IMR-90 (cell line): ENCODE data around the gene GUCY1B1. TPM values are rescaled to one million over a fixed set of nuclear protein-coding genes. Genes with fewer than 3 reads are reported as not detected.

Experiments
- ATAC-seq: fragments of 200-7000 bp; cut with Tn5 transposase; 2 replicates; pipeline ENCODE4 v1.9.1; 2020; ENCODE audit warnings: low read depth, mild to moderate bottlenecking, moderate library complexity
- BruUV-seq: library from RNA; stranded (reverse); fragments of 400-500 nt; replicated peaks from 2 replicates; lab custom pipeline; 2021; lab: Mats Ljungman, UMichigan
- CTCF ChIA-PET: fragments of 300-600 bp; formaldehyde crosslinking; extraction: SDS; loops from one replicate; lab custom pipeline; 2021; ENCODE audit warnings: antibody characterized with exemption; lab: Yijun Ruan, JAX
- POLR2A ChIA-PET: fragments of 300-600 bp; sonication (Branson Sonifier 250); formaldehyde crosslinking; loops from one replicate; lab custom pipeline; 2022; ENCODE audit warnings: antibody characterized with exemption; ENCODE audit not compliant: unreplicated experiment; lab: Charles Lee
- DNase-seq: peaks from one replicate; pipeline ENCODE4 v3.0.0; 2013
- H2AFZ ChIP-seq: replicated peaks from 2 replicates; pipeline ENCODE3; 2013; ENCODE audit warnings: low read length, mild to moderate bottlenecking; ENCODE audit not compliant: poor library complexity
- H2AK5ac ChIP-seq: 2 replicates; pipeline ENCODE4 v1.6.1; 2013; ENCODE audit warnings: low read depth, low read length, inconsistent platforms
- H2AK9ac ChIP-seq: replicated peaks from 2 replicates; pipeline ENCODE3; 2013; ENCODE audit warnings: mild to moderate bottlenecking, low read depth, low read length, moderate library complexity; ENCODE audit not compliant: poor library complexity
- H2BK120ac ChIP-seq: 2 replicates; pipeline ENCODE4 v1.6.1; 2013; ENCODE audit warnings: low read depth, low read length, inconsistent platforms
- H2BK15ac ChIP-seq: 3 replicates; pipeline ENCODE4 v1.6.1; 2013; ENCODE audit warnings: low read depth, low read length, inconsistent platforms
- H2BK20ac ChIP-seq: 2 replicates; pipeline ENCODE4 v1.6.1; 2013; ENCODE audit warnings: low read depth, mild to moderate bottlenecking, inconsistent platforms, low read length, moderate library complexity
- H2BK5ac ChIP-seq: 2 replicates; pipeline ENCODE4 v1.6.1; 2013; ENCODE audit warnings: mild to moderate bottlenecking, low read depth, low read length, inconsistent platforms; ENCODE audit not compliant: poor library complexity, severe bottlenecking
- H3K14ac ChIP-seq: replicated peaks from 2 replicates; pipeline ENCODE4 v1.6.1; 2013; ENCODE audit warnings: low read depth, low read length, inconsistent platforms
- H3K18ac ChIP-seq: 2 replicates; pipeline ENCODE4 v1.6.1; 2013; ENCODE audit warnings: low read depth, low read length, control low read depth
- H3K23ac ChIP-seq: 2 replicates; pipeline ENCODE4 v1.6.1; 2013; ENCODE audit warnings: low read depth, low read length, inconsistent platforms
- H3K27ac ChIP-seq: 2 replicates; pipeline ENCODE4 v1.5.1; 2013; ENCODE audit warnings: mild to moderate bottlenecking, control low read depth, low read length; ENCODE audit not compliant: insufficient read depth
- H3K27me3 ChIP-seq: 2 replicates; pipeline ENCODE4 v1.6.1; 2013; ENCODE audit warnings: low read length; ENCODE audit not compliant: control insufficient read depth, insufficient read depth
- H3K36me3 ChIP-seq: 2 replicates; pipeline ENCODE4 v1.6.1; 2013; ENCODE audit warnings: low read length, mixed read lengths; ENCODE audit not compliant: control insufficient read depth, insufficient read depth
- H3K4ac ChIP-seq: 2 replicates; pipeline ENCODE4 v1.6.1; 2013; ENCODE audit warnings: low read depth, low read length, inconsistent platforms
- H3K4me1 ChIP-seq: 2 replicates; pipeline ENCODE4 v1.6.1; 2013; ENCODE audit warnings: low read length, mixed read lengths; ENCODE audit not compliant: control insufficient read depth, insufficient read depth
- H3K4me2 ChIP-seq: 2 replicates; pipeline ENCODE4 v1.6.1; 2013; ENCODE audit warnings: low read depth, mild to moderate bottlenecking, control low read depth, low read length, moderate library complexity
- H3K4me3 ChIP-seq: 2 replicates; pipeline ENCODE4 v1.5.1; 2013; ENCODE audit warnings: low read depth, mild to moderate bottlenecking, control low read depth, low read length, moderate library complexity; ENCODE audit not compliant: insufficient read depth
- H3K56ac ChIP-seq: 2 replicates; pipeline ENCODE4 v1.6.1; 2013; ENCODE audit warnings: low read length, inconsistent platforms; ENCODE audit not compliant: insufficient read depth; ENCODE audit errors: extremely low read depth
- H3K79me1 ChIP-seq, 2 experiments: 2 replicates each; pipeline ENCODE4 v1.6.1; 2013; ENCODE audit warnings: low read length in 2 of 2, inconsistent platforms in 1 of 2, low read depth in 1 of 2
- H3K9ac ChIP-seq: 2 replicates; pipeline ENCODE4 v1.6.1; 2013; ENCODE audit warnings: low read depth, low read length, control low read depth
- H3K9me1 ChIP-seq: 2 replicates; pipeline ENCODE4 v1.6.1; 2013; ENCODE audit warnings: low read length, inconsistent platforms; ENCODE audit not compliant: insufficient read depth
- H3K9me3 ChIP-seq: 2 replicates; pipeline ENCODE4 v1.6.1; 2013; ENCODE audit warnings: low read length; ENCODE audit not compliant: control insufficient read depth, insufficient read depth
- H4K20me1 ChIP-seq: 2 replicates; pipeline ENCODE4 v1.6.1; 2013; ENCODE audit warnings: low read length, inconsistent platforms; ENCODE audit not compliant: insufficient read depth
- H4K5ac ChIP-seq: 2 replicates; pipeline ENCODE4 v1.6.1; 2013; ENCODE audit warnings: mild to moderate bottlenecking, low read depth, low read length, control low read depth
- H4K8ac ChIP-seq, 2 experiments: 2 replicates each; pipeline ENCODE4 v1.6.1; 2013; ENCODE audit warnings: low read depth in 2 of 2, low read length in 2 of 2, control low read depth in 1 of 2, inconsistent platforms in 1 of 2
- H4K91ac ChIP-seq: 2 replicates; pipeline ENCODE4 v1.6.1; 2013; ENCODE audit warnings: low read depth, low read length, inconsistent platforms; ENCODE audit not compliant: insufficient read depth
- BHLHE40 ChIP-seq: fragments of 150-350 bp; IDR thresholded peaks from 2 replicates; pipeline ENCODE4 v1.6.1; 2016; ENCODE audit warnings: mild to moderate bottlenecking, low read depth, low read length
- CHD1 ChIP-seq: IDR thresholded peaks from 2 replicates; pipeline ENCODE4 v1.6.1; 2012; ENCODE audit warnings: low read depth, low read length, improper control_type of control experiment
- CTCF ChIP-seq: conservative IDR thresholded peaks from 2 replicates; pipeline ENCODE4 v1.5.1; 2012; ENCODE audit warnings: mild to moderate bottlenecking, low read depth, low read length, improper control_type of control experiment
- ELK1 ChIP-seq: fragments of 150-350 bp; IDR thresholded peaks from 2 replicates; pipeline ENCODE4 v1.6.1; 2016; ENCODE audit warnings: low read depth, mild to moderate bottlenecking, low read length, moderate library complexity, borderline replicate concordance
- FOS ChIP-seq: fragments of 150-350 bp; IDR thresholded peaks from 2 replicates; pipeline ENCODE4 v1.6.1; 2016; ENCODE audit warnings: low read depth, low read length
- MAFK ChIP-seq: IDR thresholded peaks from 2 replicates; pipeline ENCODE4 v1.6.1; 2012; ENCODE audit warnings: low read depth, low read length, improper control_type of control experiment
- MAZ ChIP-seq: IDR thresholded peaks from 2 replicates; pipeline ENCODE4 v1.6.1; 2012; ENCODE audit warnings: low read depth, mild to moderate bottlenecking, low read length, improper control_type of control experiment, moderate library complexity, borderline replicate concordance
- MXI1 ChIP-seq: IDR thresholded peaks from 2 replicates; pipeline ENCODE4 v1.6.1; 2012; ENCODE audit warnings: low read depth, mild to moderate bottlenecking, low read length, moderate library complexity, borderline replicate concordance
- POLR2A ChIP-seq: IDR thresholded peaks from 2 replicates; pipeline ENCODE4 v1.6.1; 2012; ENCODE audit warnings: mild to moderate bottlenecking, low read depth, low read length
- RAD21 ChIP-seq: IDR thresholded peaks from 2 replicates; pipeline ENCODE4 v1.6.1; 2012; ENCODE audit warnings: low read length, improper control_type of control experiment
- RCOR1 ChIP-seq: IDR thresholded peaks from 2 replicates; pipeline ENCODE4 v1.6.1; 2012; ENCODE audit warnings: mild to moderate bottlenecking, low read length, improper control_type of control experiment; ENCODE audit not compliant: insufficient replicate concordance
- SMC3 ChIP-seq: fragments of 150-350 bp; IDR thresholded peaks from 2 replicates; pipeline ENCODE4 v1.6.1; 2016; ENCODE audit warnings: low read depth, mild to moderate bottlenecking, antibody characterized with exemption, low read length, moderate library complexity
- USF2 ChIP-seq: fragments of 150-350 bp; IDR thresholded peaks from 2 replicates; pipeline ENCODE4 v1.6.1; 2017; ENCODE audit warnings: mild to moderate bottlenecking, antibody characterized with exemption, low read length, low read depth
- WGBS, 2 experiments: methylation state at CpG; one replicate each; pipeline versions ENCODE4 v1.1.5 to v1.1.7; 2013; ENCODE audit warnings: missing lambda C conversion rate in 2 of 2; ENCODE audit not compliant: insufficient read length in 1 of 2; ENCODE audit errors: extremely low coverage in 2 of 2; 5-methylcytosine and 5-hydroxymethylcytosine counted together
- dilution Hi-C: fragments of 300-500 bp; cut with HindIII; formaldehyde crosslinking; loops from one replicate; pipeline ENCODE4 v1.14.3; 2018; ENCODE audit warnings: low sequenced_read_pairs; ENCODE audit not compliant: unreplicated experiment
- in situ Hi-C: fragments of 300-500 bp; cut with MboI; formaldehyde crosslinking; loops from 3 replicates; pipeline ENCODE4 v1.14.3; 2019; ENCODE audit warnings: low sequenced_read_pairs, inconsistent platforms, mixed read lengths
- intact Hi-C: fragments of 100-400 bp; cut with micrococcal nuclease; formaldehyde crosslinking; loops from 2 replicates; pipeline ENCODE4 v1.10.0; 2022
- polyA plus RNA-seq, 3 experiments: library from polyadenylated mRNA; depleted of rRNA; stranded (reverse); fragments of >200 nt; gene quantifications; 2 replicates each; pipeline ENCODE4 v1.2.3, GENCODE V29; 2012; ENCODE audit warnings: low replicate concordance in 1 of 3
- total RNA-seq: library from RNA; depleted of rRNA; stranded (reverse); fragments of >200 nt; gene quantifications from 2 replicates; pipeline ENCODE4 v1.2.3, GENCODE V29; 2012

The GUCY1B1 gene
- total and polyA plus RNA-seq, 2 of the 4 experiments (the other 2 are of a cell fraction): 2.9 to 3.8 TPM

- DNase-seq (no peak), ATAC-seq (no peak)
- Histone ChIP-seq H2AK9ac (no peak overlapping the region), H3K18ac (no peak overlapping the region), H4K20me1 (no peaks in the 10 kb centered on the region), H3K14ac (no peak overlapping the region), H3K56ac (no peak overlapping the region), H4K91ac (no peak overlapping the region), H3K36me3 (no peaks in the 10 kb centered on the region), H2BK5ac (no peak overlapping the region), H3K9ac (no peak overlapping the region), H2AK5ac (no peak overlapping the region), H3K23ac (no peak overlapping the region), H3K27me3 (no peaks in the 10 kb centered on the region; the same call in 1 of the 2 replicates), H4K5ac (no peak overlapping the region), H3K4me1 (peaks cover 3% of the 10 kb centered on the region; the same call in 1 of the 2 replicates), H2BK120ac (no peak overlapping the region), H3K4me2 (no peak overlapping the region), H3K9me3 (no peaks in the 10 kb centered on the region), H3K4ac (no peak overlapping the region), H2BK15ac (no peak overlapping the region), H3K27ac (no peak overlapping the region), H2AFZ (no peak overlapping the region), H4K8ac (no peak overlapping the region), H2BK20ac (no peak overlapping the region), H3K79me1 (no peaks in the 10 kb centered on the region), H3K9me1 (no peaks in the 10 kb centered on the region), H3K4me3 (no peak overlapping the region)
- dilution Hi-C loops (no loop called here), intact Hi-C loops (no loop called here), in situ Hi-C loops (no loop called here)
- BruUV-seq: no TSS peak
- CTCF ChIA-PET: interaction anchor here (0.6 to 0.7 kb wide), 2 partner anchors 67 to 164 kb away, joined by 3 read pairs; no protein-coding TSS in a partner anchor
- POLR2A ChIA-PET: no interaction called here
- WGBS, 2 experiments: no CpG with 5 or more reads among the region's 1 CpG
- TF ChIP-seq USF2: no peak
- no peak for TF ChIP-seq MAZ
- no peak for TF ChIP-seq SMC3
- TF ChIP-seq CTCF: no peak
- TF ChIP-seq RCOR1: no peak
- no peak for TF ChIP-seq POLR2A
- TF ChIP-seq FOS: no peak
- no peak for TF ChIP-seq MAFK
- no peak for TF ChIP-seq ELK1
- TF ChIP-seq RAD21: no peak
- no peak for TF ChIP-seq MXI1
- no peak for TF ChIP-seq CHD1
- no peak for TF ChIP-seq BHLHE40
These were observed 44.9 kb upstream of the GUCY1B1 start for GRCh38 chr4:155713911-155714310.
